ENCODE results near the gene PRKD3.
A peak's percentile ranks its signal among the peaks of the same experiment; 100 is the strongest.

PRKD3 gene

GRCh38 chr2:37342591-37343220 lies 18.1 kb upstream of the PRKD3 start:
- Histone ChIP-seq H3K4me1 (ENCODE audit: insufficient read depth, low read length) (peaks cover 14% of the 10 kb centered on the region), H3K27me3 (ENCODE audit: control insufficient read depth in 1 of 2, insufficient read depth in 2 of 2, low read length in 2 of 2) (no peaks in the 10 kb centered on the region), H3K4me3 (ENCODE audit: low read depth in 1 of 2, low read length in 2 of 2) (no peak overlapping the region), H3K36me3 (ENCODE audit: insufficient read depth, low read length) (no peaks in the 10 kb centered on the region), H3K9me3 (ENCODE audit: low read length) (no peaks in the 10 kb centered on the region), H3K27ac (ENCODE audit: low read depth, low read length) (no peak overlapping the region), H3K9ac (ENCODE audit: low read length) (no peak overlapping the region)

- Histone ChIP-seq H3K27ac (ENCODE audit: low read depth, low read length) (no peak overlapping the region), H3K4me1 (ENCODE audit: insufficient read depth, low read length) (peaks cover 14% of the 10 kb centered on the region), H3K27me3 (ENCODE audit: control insufficient read depth in 1 of 2, insufficient read depth in 2 of 2, low read length in 2 of 2) (no peaks in the 10 kb centered on the region)
These were observed 16.0 kb upstream of the PRKD3 start for GRCh38 chr2:37340637-37341036.

GRCh38 chr2:37338933-37339332 lies 14.3 kb upstream of the PRKD3 start:
- Histone ChIP-seq H3K4me3 (ENCODE audit: low read depth in 1 of 2, low read length in 2 of 2) (no peak overlapping the region), H3K9me3 (ENCODE audit: low read length) (no peaks in the 10 kb centered on the region), H3K9ac (ENCODE audit: low read length) (no peak overlapping the region)

More at GRCh38 chr2:37340637-37341036, 16.0 kb upstream of the PRKD3 start:
- H3K9me3 ChIP-seq (ENCODE audit: low read length): no peaks in the 10 kb centered on the region
- H3K36me3 ChIP-seq (ENCODE audit: insufficient read depth, low read length): no peaks in the 10 kb centered on the region
- H3K9ac ChIP-seq (ENCODE audit: low read length): no peak overlapping the region
- H3K4me3 ChIP-seq (ENCODE audit: low read depth in 1 of 2, low read length in 2 of 2): no peak overlapping the region

DNA sequence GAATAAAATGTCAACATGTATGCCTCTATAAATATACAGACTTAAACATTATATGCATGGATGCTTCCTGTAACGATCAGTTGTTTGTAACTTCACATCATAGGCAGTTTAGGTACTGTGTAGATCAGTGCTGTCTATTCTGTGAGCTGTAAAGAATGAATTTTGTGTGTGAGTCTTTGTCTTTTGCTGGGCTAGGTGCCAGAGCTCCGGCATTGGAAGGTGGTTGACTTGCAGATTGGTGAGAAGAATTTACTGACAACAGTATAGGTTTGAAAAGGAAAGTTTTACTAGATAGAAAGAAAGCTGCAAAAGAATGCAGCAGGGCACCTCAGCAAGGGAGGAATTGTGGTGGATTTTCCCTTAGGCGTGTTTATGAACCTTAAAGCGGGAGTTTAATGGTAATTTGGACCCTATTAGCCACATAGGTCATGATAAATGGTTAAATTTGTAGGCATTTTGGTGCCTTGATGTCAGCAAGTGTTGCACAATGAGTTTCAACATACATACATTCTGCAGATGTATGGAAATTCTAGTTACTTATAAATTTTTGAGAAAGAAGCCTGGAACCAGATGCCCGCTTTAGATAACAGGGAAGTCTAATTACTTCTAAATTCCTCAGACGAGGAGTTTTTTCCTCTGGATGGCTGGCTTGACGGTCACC lies 13.1 kb upstream of the PRKD3 start:
- H3K4me3 ChIP-seq (ENCODE audit: low read depth in 1 of 2, low read length in 2 of 2): no peak overlapping the region
- H3K4me1 ChIP-seq (ENCODE audit: insufficient read depth, low read length): no peaks in the 10 kb centered on the region
- no peak overlapping the region for H3K9ac ChIP-seq (ENCODE audit: low read length)
- H3K36me3 ChIP-seq (ENCODE audit: insufficient read depth, low read length): no peaks in the 10 kb centered on the region
- no peaks in the 10 kb centered on the region for H3K9me3 ChIP-seq (ENCODE audit: low read length)
- no peak overlapping the region for H3K27ac ChIP-seq (ENCODE audit: low read depth, low read length)
- no peaks in the 10 kb centered on the region for H3K27me3 ChIP-seq (ENCODE audit: control insufficient read depth in 1 of 2, insufficient read depth in 2 of 2, low read length in 2 of 2)

More at GRCh38 chr2:37338933-37339332, 14.3 kb upstream of the PRKD3 start:
- Histone ChIP-seq H3K36me3 (ENCODE audit: insufficient read depth, low read length) (no peaks in the 10 kb centered on the region), H3K4me1 (ENCODE audit: insufficient read depth, low read length) (peaks cover 6% of the 10 kb centered on the region), H3K27me3 (ENCODE audit: control insufficient read depth in 1 of 2, insufficient read depth in 2 of 2, low read length in 2 of 2) (no peaks in the 10 kb centered on the region), H3K27ac (ENCODE audit: low read depth, low read length) (no peak overlapping the region)

DNA sequence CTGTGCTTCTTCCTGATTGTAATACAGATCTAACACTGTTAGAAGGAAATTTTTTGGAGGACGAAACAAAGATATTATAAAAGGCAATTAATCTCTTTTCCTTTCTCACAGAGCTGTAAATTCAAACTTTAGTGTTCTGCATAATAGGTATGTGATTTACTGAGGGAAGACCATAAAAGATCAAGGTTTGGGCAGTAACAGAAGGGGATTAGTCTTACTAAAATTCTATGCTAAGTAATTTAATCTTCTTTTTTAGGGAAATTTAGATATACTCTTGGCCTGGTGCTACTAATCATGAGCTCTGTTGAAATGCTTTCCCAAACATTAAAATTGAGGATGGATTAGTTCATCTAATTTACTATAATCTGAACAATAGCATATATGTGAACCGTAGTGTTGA lies 11.0 kb upstream of the PRKD3 start:
- H3K9ac ChIP-seq (ENCODE audit: low read length): no peak overlapping the region
- no peak overlapping the region for H3K4me3 ChIP-seq (ENCODE audit: low read depth in 1 of 2, low read length in 2 of 2)
- no peaks in the 10 kb centered on the region for H3K36me3 ChIP-seq (ENCODE audit: insufficient read depth, low read length)
- H3K27me3 ChIP-seq (ENCODE audit: control insufficient read depth in 1 of 2, insufficient read depth in 2 of 2, low read length in 2 of 2): no peaks in the 10 kb centered on the region
- H3K4me1 ChIP-seq (ENCODE audit: insufficient read depth, low read length): no peaks in the 10 kb centered on the region
- H3K27ac ChIP-seq (ENCODE audit: low read depth, low read length): no peak overlapping the region
- H3K9me3 ChIP-seq (ENCODE audit: low read length): no peaks in the 10 kb centered on the region

DNA sequence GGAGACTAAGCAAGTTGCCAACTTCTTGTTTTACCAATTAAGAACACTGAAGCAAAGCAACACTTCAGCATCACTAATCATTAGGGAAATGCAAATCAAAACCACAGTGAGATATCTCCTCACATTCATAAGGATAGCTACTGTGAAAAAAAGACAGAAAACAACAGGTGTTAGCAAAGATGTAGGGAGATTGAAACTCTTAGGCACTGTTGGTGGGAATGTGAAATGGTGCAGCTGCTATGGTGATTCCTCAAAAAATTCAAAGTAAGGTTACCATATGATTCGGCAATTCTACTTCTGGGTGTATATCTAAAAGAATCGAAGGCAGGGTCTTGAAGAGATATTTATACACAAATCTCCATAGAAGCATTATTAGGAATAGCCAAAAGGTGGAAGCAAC lies 8.6 kb upstream of the PRKD3 start:
- H3K36me3 ChIP-seq (ENCODE audit: insufficient read depth, low read length): no peaks in the 10 kb centered on the region
- no peaks in the 10 kb centered on the region for H3K9me3 ChIP-seq (ENCODE audit: low read length)
- H3K27me3 ChIP-seq (ENCODE audit: control insufficient read depth in 1 of 2, insufficient read depth in 2 of 2, low read length in 2 of 2): no peaks in the 10 kb centered on the region
- H3K27ac ChIP-seq (ENCODE audit: low read depth, low read length): no peak overlapping the region
- H3K4me3 ChIP-seq (ENCODE audit: low read depth in 1 of 2, low read length in 2 of 2): no peak overlapping the region
- no peak overlapping the region for H3K9ac ChIP-seq (ENCODE audit: low read length)
- H3K4me1 ChIP-seq (ENCODE audit: insufficient read depth, low read length): no peaks in the 10 kb centered on the region

- Histone ChIP-seq H3K4me1 (ENCODE audit: insufficient read depth, low read length) (no peaks in the 10 kb centered on the region), H3K27me3 (ENCODE audit: control insufficient read depth in 1 of 2, insufficient read depth in 2 of 2, low read length in 2 of 2) (no peaks in the 10 kb centered on the region), H3K4me3 (ENCODE audit: low read depth in 1 of 2, low read length in 2 of 2) (no peak overlapping the region), H3K36me3 (ENCODE audit: insufficient read depth, low read length) (no peaks in the 10 kb centered on the region), H3K9ac (ENCODE audit: low read length) (no peak overlapping the region), H3K9me3 (ENCODE audit: low read length) (no peaks in the 10 kb centered on the region), H3K27ac (ENCODE audit: low read depth, low read length) (no peak overlapping the region)
These were observed 7.9 kb upstream of the PRKD3 start for GRCh38 chr2:37332560-37332959.

DNA sequence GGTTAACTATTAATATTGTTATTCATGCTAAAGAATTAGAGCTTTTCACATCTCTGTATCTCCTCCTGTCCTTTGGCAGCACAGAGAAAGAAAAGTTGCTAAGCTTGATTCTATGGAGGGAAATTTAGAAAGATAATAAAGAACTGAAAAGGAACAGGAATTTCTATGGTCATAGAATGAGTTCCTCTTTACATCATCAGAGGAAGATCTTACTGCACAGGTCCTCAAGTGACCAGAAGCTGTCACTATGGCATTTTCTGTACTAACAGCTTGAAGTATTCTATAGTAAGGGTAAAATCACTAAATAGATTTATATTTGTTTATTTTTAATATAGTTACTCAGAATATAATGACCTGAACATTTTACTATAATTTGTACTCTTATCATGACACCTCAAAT lies 6.0 kb upstream of the PRKD3 start:
- H3K36me3 ChIP-seq (ENCODE audit: insufficient read depth, low read length): no peaks in the 10 kb centered on the region
- no peaks in the 10 kb centered on the region for H3K27me3 ChIP-seq (ENCODE audit: control insufficient read depth in 1 of 2, insufficient read depth in 2 of 2, low read length in 2 of 2)
- H3K27ac ChIP-seq (ENCODE audit: low read depth, low read length): no peak overlapping the region
- H3K9me3 ChIP-seq (ENCODE audit: low read length): no peaks in the 10 kb centered on the region
- no peak overlapping the region for H3K4me3 ChIP-seq (ENCODE audit: low read depth in 1 of 2, low read length in 2 of 2)
- H3K9ac ChIP-seq (ENCODE audit: low read length): no peak overlapping the region
- H3K4me1 ChIP-seq (ENCODE audit: insufficient read depth, low read length): peaks cover 2% of the 10 kb centered on the region

- Histone ChIP-seq H3K9ac (ENCODE audit: low read length) (no peak overlapping the region), H3K4me3 (ENCODE audit: low read depth in 1 of 2, low read length in 2 of 2) (peak overlapping the region in 1 of 2 donors; percentile 20), H3K27ac (ENCODE audit: low read depth, low read length) (no peak overlapping the region), H3K4me1 (ENCODE audit: insufficient read depth, low read length) (peaks cover 13% of the 10 kb centered on the region), H3K27me3 (ENCODE audit: control insufficient read depth in 1 of 2, insufficient read depth in 2 of 2, low read length in 2 of 2) (no peaks in the 10 kb centered on the region), H3K36me3 (ENCODE audit: insufficient read depth, low read length) (no peaks in the 10 kb centered on the region), H3K9me3 (ENCODE audit: low read length) (no peaks in the 10 kb centered on the region)
These were observed 2.4 kb upstream of the PRKD3 start for GRCh38 chr2:37326866-37327634.

DNA sequence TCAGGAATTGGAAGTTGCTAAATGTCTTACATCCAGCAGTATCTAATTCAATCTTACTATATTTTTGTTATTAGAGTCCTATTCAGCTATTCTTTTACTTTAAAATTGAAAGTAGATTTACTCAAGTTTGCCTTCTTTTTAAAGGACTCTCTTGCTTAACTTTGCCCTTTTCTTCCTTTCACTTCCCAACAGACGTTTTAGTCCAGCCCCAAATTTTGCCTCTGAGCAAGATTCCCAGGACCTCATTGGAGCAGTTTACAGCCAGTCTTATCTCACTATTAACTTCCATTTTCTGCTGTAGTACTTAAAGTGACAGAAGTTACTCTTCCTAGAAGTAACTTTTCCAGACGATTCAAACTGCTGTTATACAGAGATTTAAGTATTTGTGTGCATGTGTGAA lies 1.7 kb upstream of the PRKD3 start:
- Histone ChIP-seq H3K36me3 (ENCODE audit: insufficient read depth, low read length) (no peaks in the 10 kb centered on the region), H3K27ac (ENCODE audit: low read depth, low read length) (peak overlapping the region; percentile 97), H3K9me3 (ENCODE audit: low read length) (no peaks in the 10 kb centered on the region), H3K4me3 (ENCODE audit: low read depth in 1 of 2, low read length in 2 of 2) (peak overlapping the region in 1 of 2 donors; percentile 20), H3K4me1 (ENCODE audit: insufficient read depth, low read length) (peaks cover 18% of the 10 kb centered on the region), H3K9ac (ENCODE audit: low read length) (no peak overlapping the region), H3K27me3 (ENCODE audit: control insufficient read depth in 1 of 2, insufficient read depth in 2 of 2, low read length in 2 of 2) (no peaks in the 10 kb centered on the region)

- Histone ChIP-seq H3K9me3 (ENCODE audit: low read length) (no peaks in the 10 kb centered on the region), H3K4me3 (ENCODE audit: low read depth in 1 of 2, low read length in 2 of 2) (peak overlapping the region in 1 of 2 donors; percentile 84), H3K9ac (ENCODE audit: low read length) (peak overlapping the region; percentile 57), H3K27ac (ENCODE audit: low read depth, low read length) (peak overlapping the region; percentile 97), H3K4me1 (ENCODE audit: insufficient read depth, low read length) (peaks cover 22% of the 10 kb centered on the region), H3K27me3 (ENCODE audit: control insufficient read depth in 1 of 2, insufficient read depth in 2 of 2, low read length in 2 of 2) (no peaks in the 10 kb centered on the region), H3K36me3 (ENCODE audit: insufficient read depth, low read length) (no peaks in the 10 kb centered on the region)
These were observed 1.0 kb upstream of the PRKD3 start for GRCh38 chr2:37325625-37326071.
